DOHH2 (cell line): ENCODE data around the gene TBL1X.

Experiments
- H3F3A ChIP-seq: fragments of 200-600 bp; sonication (generic), shearing (Covaris generic); 2 replicates; pipeline ENCODE4 v1.6.0; 2016; ENCODE audit warnings: antibody characterized with exemption, mild to moderate bottlenecking; ENCODE audit not compliant: control insufficient read depth, insufficient read depth
- H3K27ac ChIP-seq: fragments of 200-600 bp; sonication (generic); 2 replicates; pipeline ENCODE4 v1.5.1; 2014; ENCODE audit warnings: low read depth, mild to moderate bottlenecking, low read length, moderate library complexity
- H3K27me3 ChIP-seq: fragments of 200-600 bp; sonication (generic); 2 replicates; pipeline ENCODE4 v1.6.1; 2014; ENCODE audit warnings: mild to moderate bottlenecking, low read length, mixed read lengths; ENCODE audit not compliant: control insufficient read depth
- H3K36me3 ChIP-seq: fragments of 200-600 bp; sonication (generic); 2 replicates; pipeline ENCODE4 v1.6.1; 2014; ENCODE audit warnings: mild to moderate bottlenecking, low read length, moderate library complexity, mixed read lengths; ENCODE audit not compliant: control insufficient read depth
- H3K4me1 ChIP-seq: fragments of 200-600 bp; sonication (generic); 2 replicates; pipeline ENCODE4 v1.6.1; 2014; ENCODE audit warnings: mild to moderate bottlenecking, low read length, mixed read lengths; ENCODE audit not compliant: control insufficient read depth
- H3K4me2 ChIP-seq: fragments of 200-600 bp; sonication (generic); 2 replicates; pipeline ENCODE4 v1.6.0; 2014; ENCODE audit warnings: mild to moderate bottlenecking, low read length, moderate library complexity
- H3K4me3 ChIP-seq: fragments of 200-600 bp; sonication (generic); 2 replicates; pipeline ENCODE4 v1.5.1; 2014; ENCODE audit warnings: mild to moderate bottlenecking, low read length, mixed read lengths
- H3K79me2 ChIP-seq: fragments of 200-600 bp; sonication (generic); 2 replicates; pipeline ENCODE4 v1.6.1; 2014; ENCODE audit warnings: mild to moderate bottlenecking, low read length, mixed read lengths; ENCODE audit not compliant: control insufficient read depth
- H3K9me2 ChIP-seq: fragments of 200-600 bp; sonication (generic); replicated peaks from 2 replicates; pipeline ENCODE4 v1.6.1; 2014; ENCODE audit warnings: mild to moderate bottlenecking, low read length, mixed read lengths; ENCODE audit not compliant: control insufficient read depth
- H3K9me3 ChIP-seq: fragments of 200-600 bp; sonication (generic); 2 replicates; pipeline ENCODE4 v1.6.1; 2014; ENCODE audit warnings: antibody characterized with exemption, low read length, mixed read lengths; ENCODE audit not compliant: control insufficient read depth, insufficient read depth
- H4K20me1 ChIP-seq: fragments of 200-600 bp; sonication (generic); 2 replicates; pipeline ENCODE4 v1.6.0; 2014; ENCODE audit warnings: low read depth, mild to moderate bottlenecking, antibody characterized with exemption, low read length, moderate library complexity; ENCODE audit not compliant: control insufficient read depth, insufficient read depth
- CTCF ChIP-seq: fragments of 200-600 bp; sonication (generic); IDR thresholded peaks from one replicate; pipeline ENCODE4 v1.5.1; 2014; ENCODE audit warnings: antibody characterized with exemption, mild to moderate bottlenecking, low read depth, low read length; ENCODE audit not compliant: poor library complexity, severe bottlenecking
- EZH2phosphoT487 ChIP-seq: fragments of 200-600 bp; sonication (generic); IDR thresholded peaks from 2 replicates; pipeline ENCODE4 v1.6.1; 2017; ENCODE audit warnings: borderline replicate concordance, mild to moderate bottlenecking, antibody characterized with exemption, low read length, moderate library complexity, mixed read lengths

TBL1X gene

DNA sequence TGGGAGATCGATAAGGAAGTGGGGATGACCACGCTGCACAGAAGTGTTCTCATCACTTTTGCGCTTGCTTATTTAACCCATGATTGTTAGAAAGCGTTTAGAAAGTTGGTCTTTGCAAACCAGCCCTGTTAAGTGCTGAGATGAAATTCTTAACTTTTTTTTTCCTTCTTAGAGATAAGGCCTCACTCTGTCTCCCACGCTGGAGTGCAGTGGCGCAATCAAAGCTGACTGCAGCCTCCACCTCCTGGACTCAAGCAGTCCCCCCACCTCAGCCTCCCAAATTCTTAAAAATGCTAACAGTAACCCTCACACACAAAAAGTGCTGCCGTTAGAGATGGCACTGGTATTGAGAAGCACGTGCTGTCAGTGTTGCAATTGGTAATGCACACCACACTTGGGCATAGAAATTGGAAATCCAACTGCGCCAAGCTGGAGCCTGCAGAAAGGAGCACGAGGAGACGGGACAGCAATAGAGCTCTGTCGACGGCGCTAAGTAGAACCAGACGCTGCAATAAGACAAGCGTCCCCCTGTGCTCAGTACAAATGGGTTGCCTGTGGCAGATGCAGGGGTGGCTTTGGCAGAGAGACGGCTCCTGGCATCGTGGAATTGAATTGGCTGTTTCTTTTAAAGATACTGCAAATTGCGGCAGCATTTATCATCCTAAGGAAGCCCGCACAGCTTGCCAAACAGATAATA is 113.4 kb downstream of the TBL1X start:
- no peaks in the 10 kb centered on the region for H4K20me1 ChIP-seq
- no peak overlapping the region for H3K27ac ChIP-seq

GRCh38 chrX:9581771-9582385 is 117.0 kb downstream of the TBL1X start:
- no peaks in the 10 kb centered on the region for H3K4me1 ChIP-seq
- no peak overlapping the region for H3K4me3 ChIP-seq
- no peaks in the 10 kb centered on the region for H3K79me2 ChIP-seq
- H3K9me2 ChIP-seq = no peaks in the 10 kb centered on the region
- no peaks in the 10 kb centered on the region for H4K20me1 ChIP-seq
- H3K36me3 ChIP-seq = no peaks in the 10 kb centered on the region
- H3K4me2 ChIP-seq = no peak overlapping the region
- TF ChIP-seq CTCF = no peak
- no peak for TF ChIP-seq EZH2phosphoT487
- H3K27ac ChIP-seq = no peak overlapping the region
- H3F3A ChIP-seq = no peaks in the 10 kb centered on the region
- no peaks in the 10 kb centered on the region for H3K27me3 ChIP-seq
- H3K9me3 ChIP-seq = no peaks in the 10 kb centered on the region

More for the DNA sequence above, 113.4 kb downstream of the TBL1X start:
- Histone ChIP-seq H3K36me3 (no peaks in the 10 kb centered on the region), H3F3A (no peaks in the 10 kb centered on the region), H3K4me2 (no peak overlapping the region), H3K4me3 (no peak overlapping the region), H3K4me1 (no peaks in the 10 kb centered on the region), H3K27me3 (no peaks in the 10 kb centered on the region), H3K9me3 (no peaks in the 10 kb centered on the region), H3K9me2 (no peaks in the 10 kb centered on the region), H3K79me2 (no peaks in the 10 kb centered on the region)
- no peak for TF ChIP-seq EZH2phosphoT487
- TF ChIP-seq CTCF = no peak

DNA sequence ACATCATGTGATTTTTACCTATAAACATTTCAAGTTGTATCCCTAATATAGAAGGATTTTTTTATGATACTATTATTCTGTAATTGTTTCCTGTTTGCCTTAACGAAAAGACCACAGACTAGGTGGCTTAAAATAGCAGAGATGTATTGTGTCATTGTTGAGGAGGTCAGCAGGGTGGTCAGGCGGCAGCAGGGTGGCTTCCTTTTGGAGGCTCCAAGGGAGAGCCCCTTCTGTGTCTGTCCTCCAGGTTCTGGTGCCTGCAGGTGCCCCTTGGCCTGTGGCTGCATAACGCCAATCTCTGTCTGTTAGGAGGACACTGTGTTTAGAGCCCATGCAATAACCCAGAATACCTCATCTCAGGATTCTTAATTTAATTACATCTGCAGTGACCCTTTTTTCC is 118.1 kb downstream of the TBL1X start:
- H3K9me2 ChIP-seq = no peaks in the 10 kb centered on the region
- H3K36me3 ChIP-seq = no peaks in the 10 kb centered on the region
- H3K27ac ChIP-seq = no peak overlapping the region
- TF ChIP-seq EZH2phosphoT487 (no peak), CTCF (no peak)
- no peaks in the 10 kb centered on the region for H3F3A ChIP-seq
- H3K79me2 ChIP-seq = no peaks in the 10 kb centered on the region
- H3K4me2 ChIP-seq = no peak overlapping the region
- no peaks in the 10 kb centered on the region for H3K27me3 ChIP-seq
- peaks cover 5% of the 10 kb centered on the region; the same call in 1 of the 2 replicates for H3K4me1 ChIP-seq
- H4K20me1 ChIP-seq = no peaks in the 10 kb centered on the region
- no peaks in the 10 kb centered on the region for H3K9me3 ChIP-seq
- no peak overlapping the region for H3K4me3 ChIP-seq
